ENCODE measurements around the gene SPATA21.

GRCh38 chr1:16433030-16433429 is 4.2 kb downstream of the SPATA21 start:
- TF ChIP-seq POLR2A (IDR thresholded peaks at IDR 0.05), result no peak
- no peak for TF ChIP-seq EP300 (IDR thresholded peaks at IDR 0.05)

Data from suprapubic skin (tissue), 2 donors.